Tibial nerve (tissue), 3 donors: ENCODE data around the gene MRPS30.

Experiments
- POLR2A ChIP-seq, 2 donors: fragments of 450-650 bp; IDR thresholded peaks; one replicate each; pipeline ENCODE4 v1.6.1; 2017; ENCODE audit warnings: antibody characterized with exemption in 2 of 2, mild to moderate bottlenecking in 2 of 2, moderate library complexity in 2 of 2
- TF ChIP-seq, protein P1 (sequence below), 5 experiments: fragments of 200-600 bp in 3 of 5; fragments of 450-650 bp in 2 of 5; sonication (generic) in 3 of 5; IDR thresholded peaks; one replicate each; pipeline ENCODE4 v1.5.1; 2016 to 2019; ENCODE audit warnings: antibody characterized with exemption in 5 of 5, mild to moderate bottlenecking in 3 of 5, moderate library complexity in 2 of 5

DNA sequence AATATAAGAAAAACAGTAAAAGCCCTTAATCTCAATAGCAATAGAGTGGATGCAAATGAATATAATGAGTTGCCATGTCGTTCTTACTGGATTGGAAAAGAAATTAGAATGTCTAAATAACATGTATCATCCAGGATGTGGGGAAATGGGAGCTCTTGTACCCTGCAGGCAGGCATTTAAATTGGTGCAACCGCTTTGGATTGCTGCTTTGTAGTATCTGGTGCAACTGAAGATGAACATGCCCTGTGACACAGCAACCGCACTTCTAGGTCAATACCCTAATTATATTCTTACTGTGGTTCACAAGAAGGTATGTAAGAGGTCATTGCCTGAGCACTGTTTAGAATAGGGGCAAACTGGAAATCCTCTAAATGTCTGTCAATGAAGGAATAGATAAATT is 18.9 kb downstream of the MRPS30 start:
- TF ChIP-seq POLR2A (IDR thresholded peaks at IDR 0.05), result no peak
- TF ChIP-seq, protein P1, sequence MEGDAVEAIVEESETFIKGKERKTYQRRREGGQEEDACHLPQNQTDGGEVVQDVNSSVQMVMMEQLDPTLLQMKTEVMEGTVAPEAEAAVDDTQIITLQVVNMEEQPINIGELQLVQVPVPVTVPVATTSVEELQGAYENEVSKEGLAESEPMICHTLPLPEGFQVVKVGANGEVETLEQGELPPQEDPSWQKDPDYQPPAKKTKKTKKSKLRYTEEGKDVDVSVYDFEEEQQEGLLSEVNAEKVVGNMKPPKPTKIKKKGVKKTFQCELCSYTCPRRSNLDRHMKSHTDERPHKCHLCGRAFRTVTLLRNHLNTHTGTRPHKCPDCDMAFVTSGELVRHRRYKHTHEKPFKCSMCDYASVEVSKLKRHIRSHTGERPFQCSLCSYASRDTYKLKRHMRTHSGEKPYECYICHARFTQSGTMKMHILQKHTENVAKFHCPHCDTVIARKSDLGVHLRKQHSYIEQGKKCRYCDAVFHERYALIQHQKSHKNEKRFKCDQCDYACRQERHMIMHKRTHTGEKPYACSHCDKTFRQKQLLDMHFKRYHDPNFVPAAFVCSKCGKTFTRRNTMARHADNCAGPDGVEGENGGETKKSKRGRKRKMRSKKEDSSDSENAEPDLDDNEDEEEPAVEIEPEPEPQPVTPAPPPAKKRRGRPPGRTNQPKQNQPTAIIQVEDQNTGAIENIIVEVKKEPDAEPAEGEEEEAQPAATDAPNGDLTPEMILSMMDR (IDR thresholded peaks at IDR 0.05), result no peak
